Measurements from ENCODE around the gene NCAPH2. TPM values are rescaled to one million over a fixed set of nuclear protein-coding genes. Genes with fewer than 3 reads are reported as not detected.

Gene NCAPH2
- total RNA-seq, 2 experiments from 2014 or later, result 136 to 181 TPM

Other genes with a start within 250 kb of the NCAPH2 start
- 10 to 100 TPM; 13.9 to 15.8 TPM for gene MAPK12, start 246.5 kb upstream of the NCAPH2 start, total RNA-seq
- 10 to 100 TPM; 16.5 to 18.5 TPM for gene MAPK11, start 237.8 kb upstream of the NCAPH2 start, total RNA-seq
- 10 to 100 TPM; 23.4 to 26.6 TPM for gene PLXNB2, start 200.6 kb upstream of the NCAPH2 start, total RNA-seq
- gene DENND6B, start 181.2 kb upstream of the NCAPH2 start, total RNA-seq, result 1 to 10 TPM; 5.7 to 8.8 TPM
- gene PPP6R2, start 164.9 kb upstream of the NCAPH2 start, total RNA-seq, result 10 to 100 TPM; 78.7 to 98.0 TPM
- 100 to 1,000 TPM; 192 to 207 TPM for gene SBF1, start 33.2 kb upstream of the NCAPH2 start, total RNA-seq
- gene ADM2, start 26.7 kb upstream of the NCAPH2 start, total RNA-seq, result 1 to 10 TPM; 4.7 to 5.3 TPM
- under 1 TPM; 0.23 to 0.61 TPM for gene MIOX, start 21.4 kb upstream of the NCAPH2 start, total RNA-seq
- gene LMF2, start 522 bp upstream of the NCAPH2 start, total RNA-seq, result 100 to 1,000 TPM in 1 of 2 experiments, 10 to 100 TPM in 1; 98.6 to 138 TPM
- 10 to 100 TPM in 1 of 2 experiments, 1 to 10 TPM in 1; 9.1 to 11.6 TPM for gene SCO2, start 17.4 kb downstream of the NCAPH2 start, total RNA-seq
- 100 to 1,000 TPM in 1 of 2 experiments, 10 to 100 TPM in 1; 93.1 to 108 TPM for gene TYMP, start 21.8 kb downstream of the NCAPH2 start, total RNA-seq
- 10 to 100 TPM; 10.2 to 12.0 TPM for gene KLHDC7B, start 37.7 kb downstream of the NCAPH2 start, total RNA-seq
- gene SYCE3, start 54.7 kb downstream of the NCAPH2 start, total RNA-seq, result under 1 TPM; 0.76 to 0.96 TPM
- gene CPT1B, start 70.2 kb downstream of the NCAPH2 start, total RNA-seq, result 10 to 100 TPM; 80.1 to 87.6 TPM
- 100 to 1,000 TPM in 1 of 2 experiments, 10 to 100 TPM in 1; 97.2 to 118 TPM for gene CHKB, start 74.6 kb downstream of the NCAPH2 start, total RNA-seq
- gene MAPK8IP2, start 92.6 kb downstream of the NCAPH2 start, total RNA-seq, result under 1 TPM; 0.19 to 0.29 TPM
- gene ARSA, start 119.9 kb downstream of the NCAPH2 start, total RNA-seq, result 10 to 100 TPM; 49.6 to 68.2 TPM
- under 1 TPM in 1 of 2 experiments, not detected in 1; 0.05 TPM for gene SHANK3, start 164.6 kb downstream of the NCAPH2 start, total RNA-seq
- not detected for gene ACR, start 230.0 kb downstream of the NCAPH2 start, total RNA-seq

Data from activated CD8-positive, alpha-beta memory T cell treated with anti-CD3 and anti-CD28 coated beads, Interleukin-2, amount 10 ng/mL, durations not matched to agents 7 days and 5 days (primary cell).